Right lobe of liver (tissue), 4 donors: Measurements from ENCODE around the gene CFAP100.

Experiments
- POLR2A ChIP-seq: fragments of 450-650 bp; IDR thresholded peaks from one replicate; pipeline ENCODE4 v1.6.1; 2017; ENCODE audit warnings: antibody characterized with exemption, mild to moderate bottlenecking
- TF ChIP-seq, protein P1 (sequence below), 4 donors: fragments of 200-600 bp in 3 of 4; fragments of 450-650 bp in 1 of 4; IDR thresholded peaks; one replicate each; pipeline versions ENCODE4 v1.5.1 to v1.8.0; 2016 to 2022; ENCODE audit warnings: antibody characterized with exemption in 4 of 4, mild to moderate bottlenecking in 2 of 4
- donor health status: DM: no; HTN: no; CAD: no.
- donor health status: DM: no; HTN: no; CAD: no.
- donor health status: DM: no; HTN: yes; CAD: no.

DNA sequence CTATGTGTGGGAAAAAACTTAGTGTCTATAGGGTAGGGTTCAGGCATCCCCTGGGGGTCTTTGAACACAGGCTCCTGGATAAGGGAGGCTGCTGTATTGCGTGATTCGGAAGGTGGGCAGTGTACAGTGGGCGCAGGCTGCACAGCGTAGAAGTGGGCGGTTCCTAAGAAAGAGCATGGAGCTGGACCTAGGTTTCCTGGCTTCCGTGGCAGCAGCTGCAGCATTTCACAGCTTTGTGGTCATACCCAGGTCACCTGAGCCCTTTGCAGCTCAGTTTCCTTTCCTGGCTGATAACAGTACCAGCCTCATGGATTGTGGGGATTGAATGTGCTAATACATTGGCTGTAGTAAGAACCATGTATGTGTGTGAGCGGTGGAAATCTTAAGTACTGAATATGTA is 22.2 kb downstream of the CFAP100 start:
- TF ChIP-seq, protein P1, sequence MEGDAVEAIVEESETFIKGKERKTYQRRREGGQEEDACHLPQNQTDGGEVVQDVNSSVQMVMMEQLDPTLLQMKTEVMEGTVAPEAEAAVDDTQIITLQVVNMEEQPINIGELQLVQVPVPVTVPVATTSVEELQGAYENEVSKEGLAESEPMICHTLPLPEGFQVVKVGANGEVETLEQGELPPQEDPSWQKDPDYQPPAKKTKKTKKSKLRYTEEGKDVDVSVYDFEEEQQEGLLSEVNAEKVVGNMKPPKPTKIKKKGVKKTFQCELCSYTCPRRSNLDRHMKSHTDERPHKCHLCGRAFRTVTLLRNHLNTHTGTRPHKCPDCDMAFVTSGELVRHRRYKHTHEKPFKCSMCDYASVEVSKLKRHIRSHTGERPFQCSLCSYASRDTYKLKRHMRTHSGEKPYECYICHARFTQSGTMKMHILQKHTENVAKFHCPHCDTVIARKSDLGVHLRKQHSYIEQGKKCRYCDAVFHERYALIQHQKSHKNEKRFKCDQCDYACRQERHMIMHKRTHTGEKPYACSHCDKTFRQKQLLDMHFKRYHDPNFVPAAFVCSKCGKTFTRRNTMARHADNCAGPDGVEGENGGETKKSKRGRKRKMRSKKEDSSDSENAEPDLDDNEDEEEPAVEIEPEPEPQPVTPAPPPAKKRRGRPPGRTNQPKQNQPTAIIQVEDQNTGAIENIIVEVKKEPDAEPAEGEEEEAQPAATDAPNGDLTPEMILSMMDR (IDR thresholded peaks at IDR 0.05) = no peak
- no peak for TF ChIP-seq POLR2A
